AG09319 (cell line): ENCODE data around the gene BDNF.

Experiments
- DNase-seq: peaks from one replicate; pipeline ENCODE4 v3.0.0-alpha.2; 2010; ENCODE audit warnings: low read depth; ENCODE audit errors: extremely low read depth
- CTCF ChIP-seq: IDR thresholded peaks from 2 replicates; pipeline ENCODE4 v1.5.1; 2011; ENCODE audit warnings: low read depth, mild to moderate bottlenecking, inconsistent platforms, low read length, moderate library complexity

Gene BDNF

GRCh38 chr11:27610280-27610679 is 90.0 kb downstream of the BDNF start:
- DNase-seq: no peak
- TF ChIP-seq CTCF: no peak

- DNase-seq: no peak
- TF ChIP-seq CTCF: no peak
Measured at GRCh38 chr11:27608951-27609350, 91.3 kb downstream of the BDNF start.

- no peak for DNase-seq
Measured at GRCh38 chr11:27605422-27605821, 94.8 kb downstream of the BDNF start.

More at GRCh38 chr11:27605422-27605821, 94.8 kb downstream of the BDNF start:
- TF ChIP-seq CTCF: no peak
